Anterior cingulate cortex (tissue), 58 donors: Measurements from ENCODE around the gene WNT7B.
A peak's percentile ranks its signal among the peaks of the same experiment; 100 is the strongest.
"Not testable (repeated sequence)": the region's sequence is repeated elsewhere in the genome, so short reads cannot be mapped to it uniquely, and the experiment has no call there.

Experiments
- DNase-seq, 58 donors: peaks; one replicate each; lab custom pipeline; 2025; lab: John Stamatoyannopoulos, UW

WNT7B gene

GRCh38 chr22:46008836-46009596 is 32.1 kb upstream of the WNT7B start:
- no peak for DNase-seq

GRCh38 chr22:46008291-46008690 is 31.3 kb upstream of the WNT7B start:
- no peak for DNase-seq

GRCh38 chr22:46007848-46008261 is 30.9 kb upstream of the WNT7B start:
- peak in 7 of 58 donors; percentile 8 to 64 (median 49) for DNase-seq

GRCh38 chr22:46007003-46007847 is 30.3 kb upstream of the WNT7B start:
- DNase-seq: peak in 1 of 58 donors; percentile 49

DNA sequence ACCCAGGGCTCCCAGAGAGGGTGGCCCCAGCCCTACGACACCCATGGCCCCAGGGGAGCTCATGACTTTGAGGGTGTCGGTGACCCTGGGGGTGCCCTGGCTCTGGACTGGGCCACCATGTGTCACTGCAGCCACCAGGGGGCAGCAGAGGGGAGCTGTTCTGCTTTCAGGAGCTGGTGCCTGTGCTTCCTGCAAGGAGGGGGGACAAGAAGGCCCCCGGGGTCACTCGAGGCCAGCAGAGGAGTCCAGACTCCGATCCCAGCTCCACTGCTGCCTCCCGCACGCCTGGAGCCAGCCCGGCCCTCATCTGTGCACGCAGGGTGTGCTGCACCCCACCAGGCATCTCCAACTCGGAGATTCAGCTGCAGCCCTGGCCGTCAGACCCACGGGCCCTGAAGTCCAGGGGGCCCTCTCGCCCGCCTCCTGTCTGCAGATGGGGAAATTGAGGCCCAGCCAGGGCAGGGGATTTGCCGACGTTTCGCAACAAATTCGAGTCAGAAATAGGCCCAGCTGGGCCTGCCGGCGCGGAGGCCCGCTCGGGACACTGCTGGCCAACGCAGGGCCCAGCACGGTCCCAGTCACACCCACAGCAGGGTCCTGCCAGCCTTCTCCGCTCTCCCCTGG is 29.5 kb upstream of the WNT7B start:
- DNase-seq: peak in 57 of 58 donors; percentile 23 to 98 (median 82)

DNA sequence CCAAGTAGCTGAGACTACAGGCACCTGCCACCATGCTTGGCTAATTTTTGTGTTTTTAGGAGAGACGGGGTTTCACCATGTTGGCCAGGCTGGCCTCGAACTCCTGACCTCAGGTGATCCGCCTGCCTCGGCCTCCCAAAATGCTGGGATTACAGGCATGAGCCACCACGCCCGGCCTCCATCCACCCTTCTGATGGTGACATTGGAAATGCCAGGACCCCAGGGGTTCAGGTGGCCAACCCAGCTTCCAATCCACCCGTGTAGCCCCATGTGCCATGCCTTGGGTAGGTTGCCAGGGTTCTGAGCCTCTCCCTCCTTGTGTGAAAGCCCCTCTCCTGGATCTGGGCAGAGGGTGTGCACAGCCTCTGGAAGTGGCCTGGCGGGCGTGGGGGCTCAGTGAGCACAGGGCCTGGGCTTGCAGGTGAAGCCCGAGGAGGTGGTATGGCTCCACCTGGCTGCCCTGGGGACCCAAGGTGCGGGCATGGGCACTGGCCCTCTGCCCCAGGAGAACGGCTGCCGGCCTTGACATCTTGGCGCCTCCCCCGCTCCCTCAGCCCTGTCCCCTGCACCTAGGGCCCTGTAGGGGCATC is 28.2 kb upstream of the WNT7B start:
- not testable (repeated sequence) for DNase-seq

DNA sequence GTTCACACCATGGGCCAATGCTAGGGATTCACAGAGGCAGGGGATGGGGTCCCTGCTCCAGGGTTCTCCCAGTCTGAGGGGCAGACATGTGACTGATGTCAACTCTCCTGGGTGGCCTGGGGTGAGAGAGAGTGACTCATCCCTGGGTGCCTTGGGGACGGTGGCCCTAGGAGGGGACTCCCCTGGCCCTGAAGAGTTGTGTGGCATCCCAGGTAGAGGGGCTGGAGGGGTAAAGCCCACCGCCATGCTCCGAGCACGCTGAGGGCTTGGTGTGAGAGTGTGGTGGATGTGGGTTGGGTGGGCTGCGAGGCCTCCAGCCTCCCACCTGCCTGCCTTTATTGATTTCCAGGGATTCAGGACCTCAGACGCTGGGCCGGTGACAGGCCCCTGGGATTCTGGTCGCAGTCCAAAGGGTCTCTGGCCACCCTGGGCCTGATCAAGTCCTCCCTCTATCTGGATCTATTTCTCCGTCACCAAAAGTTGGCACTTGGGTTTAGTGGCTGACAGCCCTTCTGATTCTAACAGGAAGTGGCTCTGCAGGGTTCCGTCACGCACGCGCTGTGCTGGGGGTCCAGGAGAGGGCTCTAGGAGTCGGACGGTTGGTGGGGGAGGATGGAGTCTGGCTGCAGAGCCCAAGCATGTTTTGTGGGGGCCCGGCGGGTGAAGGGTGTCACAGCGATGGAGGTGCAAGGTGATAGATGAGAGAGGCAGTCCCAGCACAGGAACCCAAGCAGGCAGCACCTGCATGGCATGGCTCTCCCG is 27.3 kb upstream of the WNT7B start:
- no peak for DNase-seq

DNA sequence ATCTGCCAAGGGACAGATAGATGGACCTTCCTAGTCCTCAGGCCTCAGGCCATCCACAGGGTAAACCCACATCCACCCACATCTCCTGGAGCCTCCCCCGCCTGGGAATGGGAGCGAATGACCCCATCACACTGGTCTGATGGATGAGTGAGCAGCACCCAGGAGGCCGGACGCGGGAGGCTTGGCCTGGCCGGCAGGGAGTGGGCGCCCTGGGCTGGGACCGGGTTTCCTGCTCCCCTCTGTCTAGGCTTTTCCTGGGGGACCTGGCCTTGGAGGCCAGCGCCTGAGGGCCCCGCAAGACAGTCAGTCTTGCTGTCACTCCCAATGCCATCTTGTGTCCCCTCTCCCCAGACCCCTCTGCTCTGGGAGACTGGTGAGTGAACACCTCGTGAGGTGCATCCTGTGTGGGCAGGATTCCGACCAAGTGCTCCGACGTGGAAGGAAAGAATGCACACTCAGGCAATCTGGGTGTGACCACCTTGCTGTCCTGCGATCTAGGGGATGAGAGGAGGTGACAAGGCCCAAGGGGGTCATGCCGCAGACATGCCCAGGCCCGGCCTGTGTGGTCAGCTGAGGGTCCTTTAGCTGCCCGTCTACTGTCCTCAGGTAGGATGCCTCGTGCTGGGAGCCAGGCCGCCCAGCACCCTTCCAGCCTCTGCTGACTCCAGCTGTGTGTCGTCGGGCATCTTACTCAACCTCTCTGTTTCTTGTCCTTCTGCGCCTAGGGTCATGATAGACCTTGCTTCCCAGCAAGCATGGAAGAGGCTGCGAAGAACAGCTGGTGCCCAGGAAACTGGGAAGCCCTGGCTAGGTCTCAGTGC is 26.5 kb upstream of the WNT7B start:
- DNase-seq: no peak

DNA sequence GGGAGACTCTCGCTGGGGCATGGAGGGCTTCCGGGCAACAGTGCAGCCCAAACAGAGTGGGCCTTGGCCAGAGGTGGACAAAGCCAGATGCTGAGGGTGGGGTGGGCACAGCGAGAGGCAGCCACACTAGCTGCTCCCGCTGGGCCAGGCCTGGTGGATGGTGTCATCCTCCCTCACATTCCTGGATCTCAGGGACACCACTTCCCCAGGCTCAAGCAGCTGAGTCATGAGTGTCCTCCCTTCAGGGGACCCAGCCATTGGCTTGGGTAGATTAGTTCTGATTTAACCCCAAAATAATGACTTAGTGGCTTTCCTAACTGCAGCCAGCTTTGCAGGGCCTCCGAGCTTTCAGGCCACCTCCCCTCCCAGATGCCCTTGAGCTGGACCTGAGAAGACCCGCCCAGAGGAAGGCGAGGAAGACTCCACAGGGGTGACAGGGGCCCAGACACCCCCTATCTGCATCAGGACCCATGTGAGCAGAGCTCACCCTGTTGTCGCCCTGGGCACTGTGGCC is 25.9 kb upstream of the WNT7B start:
- no peak for DNase-seq

DNA sequence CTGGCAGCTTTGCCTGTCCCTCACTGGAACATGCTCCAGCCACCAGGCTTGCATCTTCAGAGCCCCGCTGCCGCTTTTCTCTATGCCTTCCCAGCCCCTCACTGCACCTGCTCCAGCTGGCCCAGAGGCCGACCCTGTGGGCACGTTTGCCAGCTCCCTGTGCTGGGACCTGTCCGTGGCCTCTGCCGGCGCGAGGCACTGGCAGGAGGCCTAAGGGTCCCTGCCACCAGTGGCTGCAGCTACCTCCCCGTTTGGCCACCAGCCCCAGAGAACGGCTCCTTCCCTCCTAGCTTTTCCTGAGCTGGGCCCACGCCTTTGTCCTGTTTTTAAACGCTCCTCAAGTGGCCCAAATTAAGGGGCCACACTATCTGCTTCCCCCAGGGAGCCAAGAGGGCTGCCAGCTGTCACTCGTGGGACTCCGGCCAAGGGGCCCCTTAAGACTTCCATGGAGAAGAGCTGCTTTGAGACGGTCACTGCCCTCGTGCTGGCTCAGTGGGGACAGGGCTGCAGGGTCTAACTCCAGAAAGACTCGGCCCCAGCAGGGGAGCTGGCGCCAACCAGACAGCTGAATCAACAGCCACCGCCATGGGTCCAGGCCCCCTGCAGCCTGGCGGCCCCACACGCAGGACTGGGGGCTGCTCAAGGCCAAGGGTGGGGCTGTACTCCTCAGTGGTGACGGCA is 24.6 kb upstream of the WNT7B start:
- no peak for DNase-seq

- no peak for DNase-seq
Observed at GRCh38 chr22:46001046-46001425, 24.1 kb upstream of the WNT7B start.

DNA sequence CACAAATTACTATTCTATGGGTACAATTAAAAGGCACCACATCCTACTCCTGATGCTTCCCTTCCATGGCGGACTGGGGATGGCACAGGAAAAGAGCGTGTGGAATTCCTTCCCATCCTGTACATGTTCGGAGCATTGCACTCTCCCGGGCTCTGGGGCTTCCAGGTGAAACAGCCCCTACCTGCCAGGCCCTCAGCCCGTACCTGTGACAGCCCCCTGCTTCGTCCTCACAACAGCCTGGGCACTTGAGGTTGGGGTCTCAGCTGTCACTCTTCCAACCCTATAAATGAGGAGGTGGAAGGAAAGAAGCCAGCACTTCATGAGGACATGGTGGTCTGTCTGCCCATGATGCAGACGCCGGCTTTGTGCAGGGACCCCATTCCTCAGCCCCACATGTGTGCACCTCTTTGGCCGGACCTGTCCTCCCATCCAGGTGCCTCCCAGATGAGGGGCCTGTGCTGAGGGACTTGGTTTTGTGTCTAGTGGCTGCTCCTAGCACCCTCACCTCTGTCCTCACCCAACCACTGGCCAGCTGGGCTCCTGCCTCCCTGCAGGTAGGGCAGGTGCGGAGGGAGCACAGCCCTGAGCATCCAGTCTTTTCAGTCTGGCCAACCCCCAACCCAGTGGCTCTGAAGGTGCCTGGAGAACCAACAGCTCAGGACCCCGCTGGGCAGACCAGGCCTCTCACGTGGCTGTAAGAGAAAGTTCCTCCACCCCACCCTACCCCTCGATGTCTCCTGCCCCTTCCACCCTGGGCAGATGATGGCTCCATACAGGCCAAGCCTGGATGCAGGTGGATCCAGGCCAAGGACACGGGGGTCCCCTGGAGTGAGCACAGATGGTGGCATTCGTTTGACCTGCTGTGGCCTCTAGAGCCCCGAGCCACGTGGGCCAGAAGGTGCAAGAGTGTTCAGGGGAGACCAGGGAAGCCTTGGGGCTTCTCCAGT is 23.4 kb upstream of the WNT7B start:
- no peak for DNase-seq

DNA sequence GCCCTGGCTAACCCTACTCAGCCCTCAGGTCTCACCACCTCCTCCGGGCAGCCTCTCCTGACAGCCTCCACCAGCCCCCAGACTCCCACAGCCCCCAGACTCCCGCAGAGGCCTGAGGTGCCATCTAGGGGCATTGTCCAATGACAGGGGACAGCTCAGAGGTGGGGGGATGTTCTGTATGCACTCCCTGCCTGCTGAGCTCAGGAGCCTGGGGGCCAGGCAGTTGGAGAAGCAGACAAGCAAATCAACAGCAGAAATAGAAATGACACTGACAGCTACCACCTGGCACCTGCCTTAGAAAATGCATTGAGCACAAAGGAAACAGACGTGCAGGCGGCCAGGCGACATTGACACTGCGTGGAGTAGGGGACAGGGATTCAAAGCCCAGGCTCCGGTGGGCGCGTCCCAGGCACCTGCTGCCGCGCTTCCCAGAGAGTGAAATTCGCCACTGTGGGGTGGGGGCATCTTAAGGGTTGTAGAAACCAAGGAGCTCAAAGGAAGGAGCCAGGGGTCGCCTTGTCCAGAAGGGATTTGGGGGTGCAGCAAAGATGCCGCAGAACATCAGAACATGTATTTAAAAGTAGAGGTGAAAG is 22.5 kb upstream of the WNT7B start:
- DNase-seq: no peak

GRCh38 chr22:45998638-45999378 is 21.8 kb upstream of the WNT7B start:
- no peak for DNase-seq

DNA sequence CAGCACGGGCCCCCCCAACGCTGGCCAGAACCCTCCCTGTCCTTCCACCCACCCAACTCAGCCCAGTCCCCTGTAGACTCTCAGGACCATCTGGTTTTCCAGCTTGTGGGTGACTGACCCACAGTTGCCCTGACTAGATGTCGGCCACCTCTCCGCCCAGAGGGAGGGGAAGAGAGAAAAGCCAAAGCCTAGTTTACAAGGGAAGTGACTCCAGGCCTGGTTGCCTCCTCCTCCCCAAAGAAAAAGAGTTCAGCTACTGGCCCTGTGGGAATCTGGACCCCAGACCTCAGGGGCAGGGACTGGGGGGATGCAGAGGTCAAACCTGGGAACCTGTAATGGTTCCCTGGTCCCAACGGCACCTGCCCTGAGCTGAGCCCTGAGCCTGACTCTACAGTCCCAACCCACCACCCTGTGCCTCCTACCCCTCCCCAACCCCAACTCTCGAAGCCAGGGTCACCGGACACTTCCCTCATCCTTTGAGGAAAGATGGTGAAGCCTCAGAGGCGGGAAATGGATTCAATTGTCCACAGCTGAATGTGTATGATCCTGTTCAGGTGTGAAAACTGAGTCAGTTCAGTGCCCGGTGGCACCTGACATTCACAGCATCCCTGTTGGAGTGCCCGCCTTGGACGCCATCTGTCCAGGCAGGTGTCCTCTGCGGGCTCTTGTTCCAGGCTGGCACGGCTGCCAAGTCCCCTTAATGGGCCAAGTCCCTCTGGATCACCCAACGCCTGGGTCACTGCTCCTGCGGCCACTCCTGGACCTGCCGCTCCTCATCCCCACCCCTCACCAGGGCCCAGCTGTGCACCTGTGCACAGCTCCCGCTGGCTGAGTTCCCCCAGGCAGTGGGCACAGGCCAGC is 21.0 kb upstream of the WNT7B start:
- no peak for DNase-seq
